B cell (primary cell): ENCODE data around the gene GABRR2. TPM values are rescaled to one million over a fixed set of nuclear protein-coding genes. Genes with fewer than 3 reads are reported as not detected.
"Not testable (repeated sequence)": the region's sequence is repeated elsewhere in the genome, so short reads cannot be mapped to it uniquely, and the experiment has no call there.

Experiments used
- ATAC-seq: fragments of 200-7000 bp; cut with Tn5 transposase; one replicate; pipeline ENCODE4 v1.10.0; 2021; ENCODE audit warnings: low read depth, mild to moderate bottlenecking, moderate number of reproducible peaks, moderate library complexity
- CTCF ChIA-PET: fragments of 350-600 bp; sonication (Branson Sonifier 250); formaldehyde crosslinking; loops from one replicate; lab custom pipeline; 2021; ENCODE audit warnings: antibody characterized with exemption, inconsistent platforms; lab: Charles Lee
- POLR2A ChIA-PET: fragments of 350-600 bp; sonication (Branson Sonifier 250); formaldehyde crosslinking; loops from one replicate; lab custom pipeline; 2021; ENCODE audit warnings: antibody characterized with exemption; lab: Charles Lee
- DNase-seq: peaks from one replicate; pipeline ENCODE4 v3.0.0; 2013
- H2AFZ ChIP-seq: 2 replicates; pipeline ENCODE4 v1.6.1; 2012; ENCODE audit warnings: mild to moderate bottlenecking, low read depth, low read length; ENCODE audit not compliant: insufficient read depth, poor library complexity, severe bottlenecking
- H3K27ac ChIP-seq, 2 donors: 1 replicate in 1 of 2; 2 replicates in 1 of 2; pipeline ENCODE4 v1.5.1; 2012 to 2013; ENCODE audit warnings: low read length in 2 of 2, mild to moderate bottlenecking in 2 of 2, moderate library complexity in 1 of 2
- H3K27me3 ChIP-seq, 4 experiments: fragments of 200-600 bp in 1 of 4; sonication (generic) in 1 of 4; replicated peaks in 1 of 4; 1 replicate in 2 of 4; 2 replicates in 2 of 4; pipeline versions ENCODE4 v1.6.1 to v1.7.0; 2013 to 2016; ENCODE audit warnings: low read length in 3 of 4, mild to moderate bottlenecking in 2 of 4, mixed read lengths in 1 of 4, moderate library complexity in 1 of 4; ENCODE audit not compliant: insufficient read depth in 4 of 4, control insufficient read depth in 3 of 4; ENCODE audit errors: control extremely low read depth in 1 of 4
- H3K36me3 ChIP-seq, 2 experiments: replicated peaks in 1 of 2; 1 replicate in 1 of 2; 2 replicates in 1 of 2; pipeline versions ENCODE4 v1.6.1 to v1.7.1; 2013; ENCODE audit warnings: low read length in 1 of 2; ENCODE audit not compliant: insufficient read depth in 2 of 2, control insufficient read depth in 1 of 2; ENCODE audit errors: control extremely low read depth in 1 of 2, extremely low read depth in 1 of 2
- H3K4me1 ChIP-seq, 2 donors: fragments of 200-600 bp in 1 of 2; sonication (generic) in 1 of 2; 1 replicate in 1 of 2; 2 replicates in 1 of 2; pipeline versions ENCODE4 v1.5.1 to v1.6.1; 2013 to 2017; ENCODE audit warnings: low read length in 2 of 2; ENCODE audit not compliant: control insufficient read depth in 2 of 2, insufficient read depth in 2 of 2
- H3K4me2 ChIP-seq: replicated peaks from 2 replicates; pipeline ENCODE3; 2012; ENCODE audit warnings: mild to moderate bottlenecking, low read depth, low read length; ENCODE audit not compliant: poor library complexity, severe bottlenecking
- H3K4me3 ChIP-seq, 5 experiments: fragments of 200-600 bp in 1 of 5; sonication (generic) in 1 of 5; 1 replicate in 3 of 5; 2 replicates in 2 of 5; pipeline versions ENCODE4 v1.5.1 to v1.7.0; 2011 to 2016; ENCODE audit warnings: low read length in 4 of 5, mild to moderate bottlenecking in 4 of 5, low read depth in 2 of 5, control low read depth in 1 of 5, moderate library complexity in 1 of 5; ENCODE audit not compliant: insufficient read depth in 1 of 5; ENCODE audit errors: control extremely low read depth in 1 of 5, extremely low read depth in 1 of 5
- H3K79me2 ChIP-seq: fragments of 200-600 bp; sonication (generic); one replicate; pipeline ENCODE4 v1.6.0; 2016; ENCODE audit warnings: low read length; ENCODE audit not compliant: control insufficient read depth, insufficient read depth
- H3K9ac ChIP-seq: fragments of 200-600 bp; sonication (generic); 2 replicates; pipeline ENCODE4 v1.6.1; 2017; ENCODE audit warnings: mild to moderate bottlenecking, low read length, moderate library complexity
- H3K9me3 ChIP-seq, 3 donors: one replicate each; pipeline versions ENCODE4 v1.6.1 to v1.7.1; 2013; ENCODE audit warnings: low read length in 2 of 3; ENCODE audit not compliant: control insufficient read depth in 2 of 3, insufficient read depth in 1 of 3; ENCODE audit errors: control extremely low read depth in 1 of 3
- H4K20me1 ChIP-seq: 2 replicates; pipeline ENCODE4 v1.6.0; 2012; ENCODE audit warnings: mild to moderate bottlenecking, low read length; ENCODE audit not compliant: insufficient read depth, control insufficient read depth, poor library complexity, severe bottlenecking
- H3K27ac Mint-ChIP-seq: one replicate; pipeline ENCODE4 v1.8.0; 2021; ENCODE audit warnings: mixed read lengths
- H3K27me3 Mint-ChIP-seq: one replicate; pipeline ENCODE4 v1.8.0; 2021; ENCODE audit warnings: mixed read lengths
- H3K4me1 Mint-ChIP-seq: one replicate; pipeline ENCODE4 v1.8.0; 2021; ENCODE audit warnings: mixed read lengths
- H3K4me3 Mint-ChIP-seq: one replicate; pipeline ENCODE4 v1.8.0; 2021; ENCODE audit warnings: mixed read lengths
- H3K9me3 Mint-ChIP-seq: one replicate; pipeline ENCODE4 v1.8.0; 2022; ENCODE audit warnings: mixed read lengths; ENCODE audit not compliant: insufficient read depth
- CTCF ChIP-seq: fragments of 200-600 bp; IDR thresholded peaks from one replicate; pipeline ENCODE4 v1.8.0; 2022; ENCODE audit warnings: antibody characterized with exemption, mild to moderate bottlenecking
- EZH2 ChIP-seq: IDR thresholded peaks from 2 replicates; pipeline ENCODE4 v1.6.1; 2012; ENCODE audit warnings: borderline replicate concordance, low read depth, mild to moderate bottlenecking, moderate library complexity, low read length; ENCODE audit not compliant: insufficient read depth, poor library complexity, severe bottlenecking
- WGBS: methylation state at CpG from one replicate; pipeline ENCODE4 v1.1.5; 2013; ENCODE audit warnings: missing lambda C conversion rate; ENCODE audit not compliant: insufficient coverage; 5-methylcytosine and 5-hydroxymethylcytosine counted together
- intact Hi-C: fragments of 100-400 bp; cut with micrococcal nuclease; formaldehyde crosslinking; loops from one replicate; pipeline ENCODE4 v1.10.0; 2022
- polyA plus RNA-seq: library from polyadenylated mRNA; depleted of rRNA; stranded (reverse); fragments of >200 nt; gene quantifications from 2 replicates; pipeline ENCODE4 v1.2.3, GENCODE V29; 2012
- total RNA-seq, 2 donors: library from RNA; stranded (reverse); fragments of 120-200 nt in 1 of 2; gene quantifications; 1 replicate in 1 of 2; 2 replicates in 1 of 2; pipeline versions ENCODE4 v1.2.3 to v1.2.4, GENCODE V29; 2013 to 2022

Gene GABRR2
- total and polyA plus RNA-seq, 2 donors (not counting 1 experiment from before 2014, with no cell fraction given) = 0.59 to 4.7 TPM

GRCh38 chr6:89237158-89237557 lies 77.9 kb downstream of the GABRR2 start:
- H3K27me3 ChIP-seq = peaks cover 0 to 13% (median 2%) of the 10 kb centered on the region in 4 experiments
- CTCF ChIA-PET = no interaction called here
- H3K9ac ChIP-seq = no peak overlapping the region
- POLR2A ChIA-PET = no interaction called here
- H3K4me2 ChIP-seq = no peak overlapping the region
- H3K4me1 ChIP-seq = peaks cover 7 to 8% of the 10 kb centered on the region in 2 donors
- no peak overlapping the region for H3K27ac Mint-ChIP-seq
- DNase-seq (no peak), ATAC-seq (no peak)
- no peak for TF ChIP-seq EZH2
- TF ChIP-seq CTCF = no peak
- H3K27me3 Mint-ChIP-seq = peaks cover 47% of the 10 kb centered on the region
- peaks cover 4% of the 10 kb centered on the region for H3K9me3 Mint-ChIP-seq
- no peak overlapping the region for H3K4me3 ChIP-seq
- no peaks in the 10 kb centered on the region for H3K36me3 ChIP-seq
- no peaks in the 10 kb centered on the region for H3K79me2 ChIP-seq
- no peak overlapping the region for H2AFZ ChIP-seq
- H3K27ac ChIP-seq = no peak overlapping the region
- intact Hi-C loops = no loop called here
- H4K20me1 ChIP-seq = no peaks in the 10 kb centered on the region
- peaks cover 0 to 17% (median 0%) of the 10 kb centered on the region in 3 donors for H3K9me3 ChIP-seq
- no peak overlapping the region for H3K4me3 Mint-ChIP-seq
- peaks cover 16% of the 10 kb centered on the region for H3K4me1 Mint-ChIP-seq

- Histone ChIP-seq H3K27me3 (peaks cover 0 to 13% (median 2%) of the 10 kb centered on the region in 4 experiments), H3K4me3 (peak overlapping the region in 2 of 5 experiments; percentile 7 to 15), H3K9me3 (peaks cover 0 to 17% (median 0%) of the 10 kb centered on the region in 3 donors)
- H3K27ac ChIP-seq, H3K36me3 ChIP-seq, H3K4me2 ChIP-seq, POLR2A ChIA-PET, H3K27ac Mint-ChIP-seq, H3K4me1 Mint-ChIP-seq, H3K79me2 ChIP-seq, H3K9ac ChIP-seq, ATAC-seq, DNase-seq, H3K9me3 Mint-ChIP-seq, H2AFZ ChIP-seq, H3K4me1 ChIP-seq, intact Hi-C loops, H4K20me1 ChIP-seq, CTCF ChIA-PET: not testable (repeated sequence)
- 43% methylated on average over 13 of the region's 15 CpGs for WGBS
- Mint-ChIP-seq H3K27me3 (peaks cover 49% of the 10 kb centered on the region), H3K4me3 (peak overlapping the region; percentile 77)
Observed at GRCh38 chr6:89233605-89234004, 81.5 kb downstream of the GABRR2 start.
